ENCODE data around the gene EMC10. TPM values are rescaled to one million over a fixed set of nuclear protein-coding genes. Genes with fewer than 3 reads are reported as not detected.

The EMC10 gene
- total and polyA plus RNA-seq, 10 of the 15 experiments (the other 5 are each of a cell fraction or from before 2014, with no cell fraction given): 2.5 to 77.3 (median 20.3) TPM

DNA sequence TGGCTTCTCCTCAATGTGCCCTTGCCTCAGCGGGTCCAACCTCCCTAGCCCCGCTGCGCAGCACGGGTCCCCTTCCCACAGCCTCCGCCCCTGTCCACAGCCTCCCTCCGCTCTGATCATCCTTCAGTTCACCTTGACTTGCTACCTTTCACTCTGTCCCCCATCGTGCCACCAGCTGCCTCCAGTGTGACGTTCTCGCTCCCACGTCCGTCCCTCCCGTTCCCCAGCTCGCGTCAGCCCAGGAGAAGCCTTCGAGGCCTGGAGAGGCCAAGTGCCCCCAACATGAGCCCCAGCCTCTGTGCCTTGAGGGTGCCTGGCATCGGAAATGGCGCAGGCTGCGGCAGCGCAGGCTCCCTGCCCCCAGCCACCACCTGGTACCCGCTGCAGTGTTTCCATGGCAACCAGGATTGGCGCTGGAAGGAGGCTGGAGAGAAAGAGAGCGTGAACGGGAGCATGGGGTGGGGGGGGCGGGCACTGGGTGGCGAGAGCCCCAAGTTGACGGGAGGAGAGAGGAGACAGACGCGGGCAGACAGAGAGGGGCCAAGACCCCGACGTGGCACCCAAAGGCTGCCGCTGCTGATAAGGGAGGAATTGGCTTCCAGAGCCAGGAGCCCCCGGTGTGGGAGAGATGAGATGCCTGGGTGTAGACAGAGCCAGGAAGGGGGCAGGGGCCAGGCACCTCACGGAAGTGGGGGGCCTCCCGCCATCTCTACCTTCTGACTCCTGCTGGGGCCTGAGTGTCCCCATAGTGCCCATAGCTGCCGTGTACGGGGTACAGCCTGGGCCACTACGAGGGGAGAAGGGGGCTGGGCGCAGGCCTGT, 38.2 kb downstream of the EMC10 start:
- no TSS peak for BruUV-seq (replicated peaks)
- Histone ChIP-seq H3K4me1 (ENCODE audit: control insufficient read depth, insufficient read depth, low read length) (peaks cover 3% of the 10 kb centered on the region; the same call in 1 of the 2 replicates), H3K36me3 (ENCODE audit: control insufficient read depth in 2 of 2, insufficient read depth in 2 of 2, low read length in 1 of 2) (no peaks in the 10 kb centered on the region), H3K9ac (ENCODE audit: control insufficient read depth, insufficient read depth, low read length) (no peak overlapping the region), H3K27me3 (replicated peaks in 1 of 2; ENCODE audit: control insufficient read depth in 2 of 2, insufficient read depth in 2 of 2, low read length in 1 of 2) (no peaks in the 10 kb centered on the region), H3K79me2 (ENCODE audit: control insufficient read depth, insufficient read depth, low read length) (no peaks in the 10 kb centered on the region), H3K4me2 (ENCODE audit: control insufficient read depth, insufficient read depth) (no peak overlapping the region), H4K20me1 (ENCODE audit: control insufficient read depth, insufficient read depth) (no peaks in the 10 kb centered on the region), H3K27ac (ENCODE audit: control insufficient read depth, insufficient read depth) (no peak overlapping the region), H3K4me3 (no peak overlapping the region), H2AFZ (ENCODE audit: control insufficient read depth, low read depth, low read length) (no peak overlapping the region), H3K9me3 (replicated peaks; ENCODE audit: control insufficient read depth, insufficient read depth, low read length) (no peaks in the 10 kb centered on the region)
- TF ChIP-seq TCF7 (IDR thresholded peaks at IDR 0.05; ENCODE audit: borderline replicate concordance): no peak
- TF ChIP-seq POLR2A (IDR thresholded peaks at IDR 0.05; ENCODE audit: low read depth, low read length): 0 out of 2 replicates have a peak, but pooled peaks have one; percentile 33
- ChIA-PET POLR2A (no interaction called here), CTCF (no interaction called here), RAD21 (ENCODE audit: unreplicated experiment) (no interaction called here), SMC1A (ENCODE audit: uncharacterized antibody, unreplicated experiment) (no interaction called here)
- 36% methylated on average over 21 of the region's 38 CpGs for WGBS (ENCODE audit: insufficient coverage, insufficient replicate concordance, low lambda C conversion rate, missing lambda C conversion rate)
- FAIRE-seq (no peak), DNase-seq (ENCODE audit: low read depth, low spot score) (no peak), ATAC-seq (no peak)
- intact Hi-C loops (cut with micrococcal nuclease; ENCODE audit: unreplicated experiment) (no loop called here), in situ Hi-C loops (cut with MboI) (no loop called here)

DNA sequence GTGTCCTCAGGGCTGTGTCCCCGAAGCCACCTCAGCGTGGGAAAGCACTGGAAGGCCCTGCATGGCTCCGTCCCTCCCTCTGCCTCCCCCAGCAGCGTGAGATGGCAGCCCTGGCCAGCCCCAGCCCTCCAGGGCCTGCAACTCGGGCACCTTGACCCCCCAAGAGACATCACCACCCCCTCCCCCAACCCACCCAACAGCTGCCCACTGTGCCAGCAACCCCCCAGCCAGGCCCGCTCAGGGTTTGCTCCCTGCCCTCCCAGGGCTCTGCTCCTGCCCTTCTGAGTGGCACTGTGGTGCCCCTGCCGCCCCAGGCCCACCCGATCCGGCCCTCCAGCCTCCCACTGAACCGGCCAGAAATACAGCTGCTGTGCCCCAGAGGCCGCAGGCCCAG, 38.9 kb downstream of the EMC10 start:
- peaks cover 3% of the 10 kb centered on the region; the same call in 1 of the 2 replicates for H3K4me1 ChIP-seq (ENCODE audit: control insufficient read depth, insufficient read depth, low read length)
- ChIA-PET SMC1A (ENCODE audit: uncharacterized antibody, unreplicated experiment) (no interaction called here), POLR2A (no interaction called here), RAD21 (ENCODE audit: unreplicated experiment) (no interaction called here), CTCF (no interaction called here)
- BruUV-seq (replicated peaks): no TSS peak
- no peak overlapping the region for H3K4me3 ChIP-seq
- in situ Hi-C loops (cut with MboI) (no loop called here), intact Hi-C loops (cut with micrococcal nuclease; ENCODE audit: unreplicated experiment) (no loop called here)
- no peaks in the 10 kb centered on the region for H3K27me3 ChIP-seq (replicated peaks in 1 of 2; ENCODE audit: control insufficient read depth in 2 of 2, insufficient read depth in 2 of 2, low read length in 1 of 2)
- H3K79me2 ChIP-seq (ENCODE audit: control insufficient read depth, insufficient read depth, low read length): no peaks in the 10 kb centered on the region
- H2AFZ ChIP-seq (ENCODE audit: control insufficient read depth, low read depth, low read length): no peak overlapping the region
- no peaks in the 10 kb centered on the region for H4K20me1 ChIP-seq (ENCODE audit: control insufficient read depth, insufficient read depth)
- no peak overlapping the region for H3K4me2 ChIP-seq (ENCODE audit: control insufficient read depth, insufficient read depth)
- no peak for FAIRE-seq
- no peaks in the 10 kb centered on the region for H3K9me3 ChIP-seq (replicated peaks; ENCODE audit: control insufficient read depth, insufficient read depth, low read length)
- no peaks in the 10 kb centered on the region for H3K36me3 ChIP-seq (ENCODE audit: control insufficient read depth in 2 of 2, insufficient read depth in 2 of 2, low read length in 1 of 2)
- H3K27ac ChIP-seq (ENCODE audit: control insufficient read depth, insufficient read depth): no peak overlapping the region
- ATAC-seq: no peak
- WGBS (ENCODE audit: insufficient coverage, insufficient replicate concordance, low lambda C conversion rate, missing lambda C conversion rate): 46% methylated on average over 11 of the region's 11 CpGs
- DNase-seq (ENCODE audit: low read depth, low spot score): no peak
- H3K9ac ChIP-seq (ENCODE audit: control insufficient read depth, insufficient read depth, low read length): no peak overlapping the region
- TF ChIP-seq TCF12 (IDR thresholded peaks at IDR 0.05; ENCODE audit: low read depth, low read length) (no peak), EGR1 (IDR thresholded peaks at IDR 0.05; ENCODE audit: borderline replicate concordance in 1 of 2, low read depth in 2 of 2, low read length in 2 of 2) (no peak), RAD21 (IDR thresholded peaks at IDR 0.05; ENCODE audit: insufficient read depth, low read depth, low read length) (no peak), POU2F2 (IDR thresholded peaks at IDR 0.05; ENCODE audit: borderline replicate concordance, low read depth, low read length) (no peak), SPI1 (IDR thresholded peaks at IDR 0.05; ENCODE audit: borderline replicate concordance, insufficient read depth, low read depth, low read length) (no peak), EP300 (IDR thresholded peaks at IDR 0.05; ENCODE audit: borderline replicate concordance in 1 of 2, control insufficient read depth in 1 of 2, low read depth in 2 of 2, low read length in 2 of 2) (no peak), ZNF207 (IDR thresholded peaks at IDR 0.05; ENCODE audit: borderline replicate concordance) (no peak), STAT1 (conservative IDR thresholded peaks at IDR 0.05) (no peak), CEBPB (IDR thresholded peaks at IDR 0.05; ENCODE audit: borderline replicate concordance in 1 of 2, low read depth in 2 of 2, low read length in 2 of 2) (no peak), EZH2 (IDR thresholded peaks at IDR 0.05; ENCODE audit: borderline replicate concordance, control insufficient read depth, low read depth, low read length) (no peak)
- TF ChIP-seq, protein P1, sequence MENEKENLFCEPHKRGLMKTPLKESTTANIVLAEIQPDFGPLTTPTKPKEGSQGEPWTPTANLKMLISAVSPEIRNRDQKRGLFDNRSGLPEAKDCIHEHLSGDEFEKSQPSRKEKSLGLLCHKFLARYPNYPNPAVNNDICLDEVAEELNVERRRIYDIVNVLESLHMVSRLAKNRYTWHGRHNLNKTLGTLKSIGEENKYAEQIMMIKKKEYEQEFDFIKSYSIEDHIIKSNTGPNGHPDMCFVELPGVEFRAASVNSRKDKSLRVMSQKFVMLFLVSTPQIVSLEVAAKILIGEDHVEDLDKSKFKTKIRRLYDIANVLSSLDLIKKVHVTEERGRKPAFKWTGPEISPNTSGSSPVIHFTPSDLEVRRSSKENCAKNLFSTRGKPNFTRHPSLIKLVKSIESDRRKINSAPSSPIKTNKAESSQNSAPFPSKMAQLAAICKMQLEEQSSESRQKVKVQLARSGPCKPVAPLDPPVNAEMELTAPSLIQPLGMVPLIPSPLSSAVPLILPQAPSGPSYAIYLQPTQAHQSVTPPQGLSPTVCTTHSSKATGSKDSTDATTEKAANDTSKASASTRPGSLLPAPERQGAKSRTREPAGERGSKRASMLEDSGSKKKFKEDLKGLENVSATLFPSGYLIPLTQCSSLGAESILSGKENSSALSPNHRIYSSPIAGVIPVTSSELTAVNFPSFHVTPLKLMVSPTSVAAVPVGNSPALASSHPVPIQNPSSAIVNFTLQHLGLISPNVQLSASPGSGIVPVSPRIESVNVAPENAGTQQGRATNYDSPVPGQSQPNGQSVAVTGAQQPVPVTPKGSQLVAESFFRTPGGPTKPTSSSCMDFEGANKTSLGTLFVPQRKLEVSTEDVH (IDR thresholded peaks at IDR 0.05; ENCODE audit: low read depth, partially characterized antibody): no peak
